ENCODE measurements around the gene ABCA1.
A peak's percentile ranks its signal among the peaks of the same experiment; 100 is the strongest.
"Not testable (repeated sequence)": the region's sequence is repeated elsewhere in the genome, so short reads cannot be mapped to it uniquely, and the experiment has no call there.

ABCA1 gene

DNA sequence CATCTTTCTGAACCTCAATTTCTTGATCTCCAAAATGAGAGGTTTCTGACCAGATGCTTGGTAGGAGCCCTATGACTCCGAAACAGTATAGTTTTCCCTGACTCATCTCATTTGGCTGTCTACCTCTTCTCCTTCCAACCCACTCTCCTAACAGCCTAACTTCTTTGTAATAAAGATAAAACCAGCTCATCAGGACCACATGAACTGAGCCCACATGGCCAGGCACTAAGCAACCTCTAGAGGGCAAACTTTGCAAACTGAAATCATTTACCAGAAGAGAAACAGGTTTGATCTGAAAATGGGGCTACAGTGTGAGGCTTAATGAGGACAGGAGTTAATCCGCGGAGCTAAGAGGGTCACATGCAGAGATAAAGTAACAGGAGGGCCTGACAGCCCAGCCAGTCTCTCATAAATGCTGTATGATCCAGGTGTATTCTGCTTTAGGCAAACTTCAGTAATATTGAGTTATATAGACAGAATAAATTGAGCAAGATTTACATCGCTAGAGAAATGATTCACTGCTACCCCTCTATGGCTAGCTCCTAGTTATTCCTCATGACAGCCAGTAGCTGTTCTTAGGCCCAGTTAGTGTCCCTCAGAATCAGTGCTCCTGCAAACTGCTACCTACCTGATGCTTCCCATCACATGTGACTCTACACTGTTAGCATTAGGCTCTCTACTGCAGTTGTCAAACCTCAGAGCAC, 64.6 kb downstream of the ABCA1 start:
- no peak overlapping the region for H3K4me3 Mint-ChIP-seq
- H3K27me3 Mint-ChIP-seq (ENCODE audit: low read depth) = no peaks in the 10 kb centered on the region
- H3K36me3 Mint-ChIP-seq (ENCODE audit: low read depth) = no peaks in the 10 kb centered on the region
- DNase-seq (ENCODE audit: low spot score) = peak; percentile 11
- no peaks in the 10 kb centered on the region for H3K4me1 Mint-ChIP-seq (ENCODE audit: low read depth)
- no peaks in the 10 kb centered on the region for H3K9me3 Mint-ChIP-seq
- no peak overlapping the region for H3K27ac Mint-ChIP-seq

DNA sequence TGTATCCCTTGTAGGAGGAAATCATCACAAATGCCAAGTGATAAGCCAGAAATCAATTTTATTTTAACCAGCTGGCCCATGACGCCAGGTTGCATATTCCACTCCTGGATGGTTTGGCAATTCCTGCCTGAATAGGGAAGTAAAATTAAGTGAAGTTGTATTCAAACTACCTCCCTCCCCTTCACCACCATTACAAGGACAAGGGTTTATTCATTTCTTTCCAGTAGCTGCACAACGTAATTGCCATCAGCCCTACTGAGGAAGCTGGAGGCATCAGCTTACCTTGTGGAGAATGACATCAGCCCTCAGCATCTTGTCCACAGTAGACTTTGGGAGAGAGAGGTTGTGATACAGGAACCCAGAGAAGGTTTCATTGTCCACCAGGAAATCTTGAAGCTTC, 66.6 kb downstream of the ABCA1 start:
- Mint-ChIP-seq H3K27ac (no peak overlapping the region), H3K9me3 (no peaks in the 10 kb centered on the region), H3K36me3 (ENCODE audit: low read depth) (no peaks in the 10 kb centered on the region), H3K4me3 (no peak overlapping the region), H3K4me1 (ENCODE audit: low read depth) (no peaks in the 10 kb centered on the region), H3K27me3 (ENCODE audit: low read depth) (no peaks in the 10 kb centered on the region)
- DNase-seq (ENCODE audit: low spot score) = no peak

DNA sequence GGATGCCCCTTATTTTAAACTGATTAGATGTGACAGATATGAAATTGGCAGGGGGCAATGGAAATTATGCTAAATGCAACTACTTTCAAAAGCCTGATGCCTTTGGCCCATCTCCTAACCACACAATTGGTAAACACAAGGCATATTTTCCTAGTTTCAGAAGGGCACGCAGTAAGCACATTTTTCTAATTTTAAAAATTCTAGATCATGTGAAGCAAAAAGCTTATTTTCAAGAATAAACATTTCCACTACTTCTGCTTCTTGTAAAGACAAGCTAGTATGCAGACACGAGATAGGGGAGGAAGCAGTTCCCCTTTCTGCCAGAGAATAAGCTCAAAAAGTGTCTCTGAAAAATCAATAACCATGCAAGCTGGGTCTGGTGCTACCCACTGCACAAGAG, 67.7 kb downstream of the ABCA1 start:
- H3K27me3 Mint-ChIP-seq (ENCODE audit: low read depth) = no peaks in the 10 kb centered on the region
- H3K36me3 Mint-ChIP-seq (ENCODE audit: low read depth) = no peaks in the 10 kb centered on the region
- H3K4me3 Mint-ChIP-seq = no peak overlapping the region
- H3K27ac Mint-ChIP-seq = no peak overlapping the region
- no peaks in the 10 kb centered on the region for H3K9me3 Mint-ChIP-seq
- no peaks in the 10 kb centered on the region for H3K4me1 Mint-ChIP-seq (ENCODE audit: low read depth)
- DNase-seq (ENCODE audit: low spot score) = no peak

DNA sequence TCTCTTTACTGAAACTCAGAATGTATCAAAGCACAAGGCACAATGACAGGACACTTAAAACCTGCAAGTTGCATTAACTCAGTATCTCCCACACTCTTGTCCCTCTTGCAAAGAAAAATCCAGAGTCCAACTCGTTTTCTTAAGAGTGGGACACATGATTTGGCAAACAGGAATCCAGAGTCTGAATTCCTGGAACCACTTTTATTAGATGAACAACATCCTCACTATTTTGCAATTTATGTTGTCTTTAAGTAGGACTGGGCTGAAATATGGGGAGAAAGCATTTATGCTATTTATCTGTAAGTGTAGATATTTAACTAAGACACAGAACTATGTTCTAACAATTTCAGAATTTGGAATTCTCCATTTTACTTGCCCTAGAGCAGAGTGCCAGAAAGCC, 69.1 kb downstream of the ABCA1 start:
- no peak overlapping the region for H3K4me3 Mint-ChIP-seq
- no peaks in the 10 kb centered on the region for H3K9me3 Mint-ChIP-seq

DNA sequence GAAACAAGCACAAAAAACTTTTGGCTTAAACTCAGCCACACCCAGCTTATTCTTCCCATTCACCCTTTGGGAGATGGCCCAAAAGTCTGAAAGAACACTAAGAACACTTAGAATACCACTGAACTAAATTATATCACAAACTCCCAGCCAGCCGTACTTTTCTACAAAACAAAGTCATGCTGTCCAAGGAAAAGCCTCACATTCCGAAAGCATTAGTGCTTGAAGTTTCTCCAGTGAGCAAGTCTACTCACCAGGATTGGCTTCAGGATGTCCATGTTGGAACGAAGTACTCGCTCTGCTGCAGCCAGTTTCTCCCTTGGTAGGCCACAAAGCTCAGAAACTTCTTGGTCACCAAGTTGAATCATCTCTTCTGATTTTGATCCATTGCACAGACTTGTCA, 69.7 kb downstream of the ABCA1 start:
- Mint-ChIP-seq H3K27ac (no peak overlapping the region), H3K4me1 (ENCODE audit: low read depth) (no peaks in the 10 kb centered on the region)
- DNase-seq (ENCODE audit: low spot score) = no peak

More for the DNA sequence above, 69.1 kb downstream of the ABCA1 start:
- Mint-ChIP-seq H3K4me1 (ENCODE audit: low read depth) (no peaks in the 10 kb centered on the region), H3K27ac (no peak overlapping the region), H3K27me3 (ENCODE audit: low read depth) (no peaks in the 10 kb centered on the region), H3K36me3 (ENCODE audit: low read depth) (no peaks in the 10 kb centered on the region)
- no peak for DNase-seq (ENCODE audit: low spot score)

DNA sequence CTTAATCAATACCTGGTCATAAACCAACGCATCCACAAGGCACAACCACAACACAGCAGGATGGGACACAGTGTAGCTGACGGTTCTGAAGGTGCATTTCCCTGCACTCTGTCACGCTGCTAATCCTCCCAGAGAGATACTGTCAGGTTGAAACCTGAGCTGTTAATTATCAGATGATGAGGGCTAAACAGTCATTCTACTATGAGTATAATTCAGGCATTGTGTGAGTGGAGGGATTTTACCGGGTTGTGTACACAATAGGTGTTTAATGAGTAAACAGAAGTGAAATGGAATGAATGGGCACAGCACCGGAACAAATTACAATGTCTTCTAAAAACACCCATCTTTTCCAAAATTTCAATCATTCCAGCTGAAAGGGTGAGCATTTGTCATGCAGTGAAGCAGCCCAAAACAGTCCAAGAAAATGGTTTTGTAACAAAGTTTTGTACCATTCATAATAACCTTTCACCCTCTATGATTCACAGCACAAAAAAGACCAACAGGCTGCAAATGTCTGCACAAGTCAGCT, 71.5 kb downstream of the ABCA1 start:
- H3K36me3 Mint-ChIP-seq (ENCODE audit: low read depth) = no peaks in the 10 kb centered on the region
- H3K27me3 Mint-ChIP-seq (ENCODE audit: low read depth) = no peaks in the 10 kb centered on the region
- no peaks in the 10 kb centered on the region for H3K4me1 Mint-ChIP-seq (ENCODE audit: low read depth)
- H3K4me3 Mint-ChIP-seq = no peak overlapping the region
- no peaks in the 10 kb centered on the region for H3K9me3 Mint-ChIP-seq
- DNase-seq (ENCODE audit: low spot score) = no peak
- no peak overlapping the region for H3K27ac Mint-ChIP-seq

More for the DNA sequence above, 69.7 kb downstream of the ABCA1 start:
- H3K27me3 Mint-ChIP-seq (ENCODE audit: low read depth) = no peaks in the 10 kb centered on the region
- H3K4me3 Mint-ChIP-seq = no peak overlapping the region
- H3K36me3 Mint-ChIP-seq (ENCODE audit: low read depth) = no peaks in the 10 kb centered on the region
- no peaks in the 10 kb centered on the region for H3K9me3 Mint-ChIP-seq

DNA sequence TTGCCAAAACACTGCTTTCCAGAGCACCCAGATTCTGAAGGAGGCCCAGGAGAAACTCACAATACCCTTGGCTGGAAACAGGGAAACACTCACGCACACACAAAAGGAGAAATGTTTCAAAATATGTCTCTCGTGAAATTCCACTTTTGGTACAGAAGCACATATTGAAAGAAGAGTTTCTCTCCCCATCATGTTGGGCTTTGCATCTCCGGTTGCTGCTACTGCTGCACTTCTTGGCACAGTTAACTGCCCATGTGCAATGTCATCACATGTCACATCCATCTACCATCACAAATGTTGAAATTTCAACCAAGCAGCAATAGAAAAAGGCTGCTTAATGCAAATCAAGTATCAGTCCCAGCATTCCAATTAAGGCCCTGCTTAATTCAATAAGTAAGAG, 72.1 kb downstream of the ABCA1 start:
- H3K4me1 Mint-ChIP-seq (ENCODE audit: low read depth) = no peaks in the 10 kb centered on the region
- no peaks in the 10 kb centered on the region for H3K36me3 Mint-ChIP-seq (ENCODE audit: low read depth)
- no peaks in the 10 kb centered on the region for H3K27me3 Mint-ChIP-seq (ENCODE audit: low read depth)
- H3K27ac Mint-ChIP-seq = no peak overlapping the region
- DNase-seq (ENCODE audit: low spot score) = no peak
- no peaks in the 10 kb centered on the region for H3K9me3 Mint-ChIP-seq
- no peak overlapping the region for H3K4me3 Mint-ChIP-seq

DNA sequence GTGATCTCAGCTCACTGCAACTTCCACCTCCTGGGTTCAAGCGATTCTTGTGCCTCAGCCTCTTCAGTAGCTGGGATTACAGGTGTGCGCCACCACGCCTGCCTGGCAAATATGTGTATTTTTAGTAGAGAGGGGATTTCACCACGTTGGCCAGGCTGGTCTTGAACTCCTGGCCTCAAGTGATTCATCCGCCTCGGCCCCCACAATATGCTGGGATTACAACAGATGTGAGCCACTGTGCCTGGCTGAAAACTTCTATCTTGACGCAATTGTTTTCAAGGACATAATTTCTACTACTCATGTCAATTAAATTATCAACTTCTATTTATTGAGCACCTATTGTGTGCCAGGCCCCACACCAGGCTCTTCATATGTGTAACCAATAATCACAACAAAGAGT, 72.7 kb downstream of the ABCA1 start:
- H3K36me3 Mint-ChIP-seq (ENCODE audit: low read depth); H3K27ac Mint-ChIP-seq; H3K9me3 Mint-ChIP-seq; H3K27me3 Mint-ChIP-seq (ENCODE audit: low read depth); H3K4me1 Mint-ChIP-seq (ENCODE audit: low read depth); DNase-seq (ENCODE audit: low spot score); H3K4me3 Mint-ChIP-seq: not testable (repeated sequence)

DNA sequence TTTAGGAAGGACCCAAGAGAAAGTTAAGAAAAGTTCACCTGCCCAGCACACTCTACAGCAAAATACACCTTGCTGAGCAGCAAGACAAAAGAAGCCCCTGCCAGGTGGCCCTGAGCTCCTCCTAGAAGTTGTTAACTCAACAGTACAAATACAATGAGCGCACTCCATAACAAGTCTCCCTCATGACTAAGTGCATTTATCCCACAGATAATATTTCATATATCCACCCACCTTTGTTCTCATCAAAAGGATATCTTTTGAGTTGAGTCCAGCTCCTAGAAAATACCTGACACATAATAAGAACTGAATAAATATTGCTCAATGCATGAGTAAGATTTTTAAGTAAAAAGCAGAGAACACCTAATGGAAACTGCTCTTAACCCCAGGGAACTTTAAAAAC, 73.3 kb downstream of the ABCA1 start:
- no peak for DNase-seq (ENCODE audit: low spot score)
- Mint-ChIP-seq H3K9me3 (no peaks in the 10 kb centered on the region), H3K36me3 (ENCODE audit: low read depth) (no peaks in the 10 kb centered on the region), H3K4me3 (no peak overlapping the region), H3K27me3 (ENCODE audit: low read depth) (no peaks in the 10 kb centered on the region), H3K27ac (no peak overlapping the region), H3K4me1 (ENCODE audit: low read depth) (no peaks in the 10 kb centered on the region)

DNA sequence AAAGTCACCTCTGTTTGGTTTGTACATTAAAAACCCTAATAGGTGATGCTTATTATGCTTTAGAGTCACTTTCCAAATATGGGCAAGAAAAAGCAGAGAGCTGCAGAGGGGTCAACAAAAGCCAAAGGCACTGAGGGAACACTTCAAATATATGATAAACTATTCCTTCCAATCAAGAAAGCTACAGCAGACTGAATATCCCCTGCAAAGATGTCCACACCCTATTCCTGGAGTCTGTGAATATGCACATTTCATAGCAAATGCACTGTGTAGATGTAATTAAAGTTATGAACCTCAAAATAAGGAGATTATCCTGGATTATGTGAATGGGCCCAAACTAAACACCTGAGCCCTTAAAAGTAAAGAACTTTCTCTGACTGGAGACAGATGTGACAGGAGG, 74.3 kb downstream of the ABCA1 start:
- no peak overlapping the region for H3K27ac Mint-ChIP-seq
- DNase-seq (ENCODE audit: low spot score) = no peak
- H3K4me1 Mint-ChIP-seq (ENCODE audit: low read depth) = no peaks in the 10 kb centered on the region
- H3K4me3 Mint-ChIP-seq = no peak overlapping the region
- no peaks in the 10 kb centered on the region for H3K27me3 Mint-ChIP-seq (ENCODE audit: low read depth)
- H3K36me3 Mint-ChIP-seq (ENCODE audit: low read depth) = no peaks in the 10 kb centered on the region
- H3K9me3 Mint-ChIP-seq = no peaks in the 10 kb centered on the region

DNA sequence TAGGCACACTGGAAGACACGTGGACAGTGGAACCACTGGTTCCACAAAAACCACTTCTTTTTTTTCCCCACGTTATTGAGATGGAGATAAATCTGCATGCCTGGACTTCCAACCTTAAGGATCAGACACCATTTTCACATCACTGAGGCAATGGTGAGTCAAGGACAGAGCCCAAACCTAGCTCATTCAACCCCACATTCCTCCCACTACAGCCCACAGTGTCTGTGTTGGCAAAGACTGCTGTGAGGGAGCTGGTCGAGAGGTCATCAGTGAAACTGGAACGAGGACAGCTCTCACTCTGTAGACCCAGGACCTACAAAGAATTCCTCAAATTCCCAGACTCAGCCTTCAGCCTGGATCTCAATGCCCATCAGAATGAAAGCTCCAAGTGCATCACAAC, 74.8 kb downstream of the ABCA1 start:
- Mint-ChIP-seq H3K4me3 (no peak overlapping the region), H3K9me3 (no peaks in the 10 kb centered on the region), H3K27me3 (ENCODE audit: low read depth) (no peaks in the 10 kb centered on the region), H3K27ac (no peak overlapping the region), H3K36me3 (ENCODE audit: low read depth) (no peaks in the 10 kb centered on the region), H3K4me1 (ENCODE audit: low read depth) (no peaks in the 10 kb centered on the region)
- no peak for DNase-seq (ENCODE audit: low spot score)

DNA sequence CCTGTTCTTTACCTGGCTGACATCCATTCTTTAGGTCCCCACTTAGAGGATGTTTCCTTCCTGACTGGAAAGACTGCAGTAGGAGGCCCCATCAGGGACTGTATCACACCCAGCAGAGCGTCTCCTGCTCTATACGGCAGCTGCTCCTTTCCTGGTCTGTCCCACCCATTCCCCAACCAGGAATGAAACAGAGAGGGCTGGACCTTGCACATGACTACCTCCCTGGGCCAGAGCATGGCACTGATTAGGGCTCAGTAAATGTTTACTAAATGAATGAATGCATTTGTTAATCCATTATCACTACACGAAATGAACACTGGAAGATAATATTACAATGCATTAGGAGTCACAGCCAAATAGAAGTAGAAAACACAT, 76.4 kb downstream of the ABCA1 start:
- H3K4me1 Mint-ChIP-seq (ENCODE audit: low read depth) = no peaks in the 10 kb centered on the region
- H3K36me3 Mint-ChIP-seq (ENCODE audit: low read depth) = no peaks in the 10 kb centered on the region
- H3K27me3 Mint-ChIP-seq (ENCODE audit: low read depth) = peaks cover 2% of the 10 kb centered on the region
- DNase-seq (ENCODE audit: low spot score) = no peak
- no peaks in the 10 kb centered on the region for H3K9me3 Mint-ChIP-seq
- H3K27ac Mint-ChIP-seq = no peak overlapping the region
- H3K4me3 Mint-ChIP-seq = no peak overlapping the region

DNA sequence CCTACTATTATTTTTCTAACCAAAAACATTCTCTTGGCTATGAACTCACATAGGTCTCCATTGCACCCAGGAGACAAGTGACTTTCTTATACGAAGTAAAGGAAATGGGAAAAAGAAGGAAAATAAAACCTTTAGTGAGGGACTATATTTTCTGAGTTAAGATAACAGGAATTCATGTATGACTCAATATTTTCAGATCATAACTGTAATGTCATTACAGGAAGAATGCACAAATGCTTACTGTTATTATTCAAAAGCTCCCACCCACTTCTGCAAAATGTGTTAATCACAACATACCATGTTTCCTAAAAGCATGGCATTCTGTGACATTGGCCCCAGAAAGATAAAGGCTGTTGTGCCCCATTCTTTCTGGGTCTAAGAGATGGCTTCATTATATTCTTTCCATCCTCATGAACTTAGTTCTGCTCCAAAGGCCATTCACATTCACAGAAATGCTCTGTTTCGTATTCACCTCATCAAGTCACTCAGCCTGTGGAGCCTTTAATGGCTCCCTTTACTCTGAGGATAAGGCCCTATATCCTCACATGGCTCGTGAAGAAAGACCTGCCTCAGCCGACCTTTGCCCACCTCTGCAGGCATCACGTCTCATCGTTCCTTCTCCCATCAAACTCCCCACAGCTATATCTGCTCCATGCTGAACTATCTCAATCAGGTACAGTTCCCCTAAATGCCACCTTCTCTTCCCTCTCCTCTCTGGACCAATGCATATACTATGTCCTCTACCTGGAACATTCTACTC, 77.0 kb downstream of the ABCA1 start:
- Mint-ChIP-seq H3K27ac (no peak overlapping the region), H3K4me1 (ENCODE audit: low read depth) (no peaks in the 10 kb centered on the region), H3K36me3 (ENCODE audit: low read depth) (no peaks in the 10 kb centered on the region), H3K9me3 (no peaks in the 10 kb centered on the region), H3K27me3 (ENCODE audit: low read depth) (peaks cover 2% of the 10 kb centered on the region), H3K4me3 (no peak overlapping the region)
- no peak for DNase-seq (ENCODE audit: low spot score)

DNA sequence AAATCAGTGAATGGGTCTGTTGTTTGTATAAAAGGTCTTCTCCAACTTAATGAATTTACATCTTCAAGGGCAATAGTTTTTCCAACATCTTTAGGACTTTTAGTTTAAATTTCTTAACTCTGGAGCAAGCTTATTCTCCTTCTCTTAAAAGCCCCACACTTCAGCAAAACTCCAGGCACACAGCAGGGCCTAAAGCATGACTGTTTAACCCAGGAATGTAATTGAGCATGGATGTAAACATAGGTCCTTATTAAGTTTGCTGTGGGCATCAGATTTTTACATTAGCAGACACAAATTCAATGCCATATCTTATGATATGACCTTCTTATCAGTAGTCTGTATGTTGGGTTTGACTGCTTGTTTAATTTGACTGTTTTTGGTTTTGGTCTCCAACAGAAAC, 78.9 kb downstream of the ABCA1 start:
- H3K4me1 Mint-ChIP-seq (ENCODE audit: low read depth) = no peaks in the 10 kb centered on the region
- no peak overlapping the region for H3K27ac Mint-ChIP-seq
- H3K36me3 Mint-ChIP-seq (ENCODE audit: low read depth) = no peaks in the 10 kb centered on the region
- no peaks in the 10 kb centered on the region for H3K9me3 Mint-ChIP-seq
- peaks cover 2% of the 10 kb centered on the region for H3K27me3 Mint-ChIP-seq (ENCODE audit: low read depth)
- DNase-seq (ENCODE audit: low spot score) = no peak
- H3K4me3 Mint-ChIP-seq = no peak overlapping the region

Data from T-helper 2 cell treated with Interferon-gamma antibody and Interleukin-4, amounts not matched to agents 5 μg/mL and 100 μg/mL, for 36 hours (primary cell).